ENCODE results near the gene LSM10. TPM values are rescaled to one million over a fixed set of nuclear protein-coding genes. Genes with fewer than 3 reads are reported as not detected.

Gene LSM10
- total and polyA plus RNA-seq, 8 donors, result 5.1 to 261 (median 55.6) TPM

DNA sequence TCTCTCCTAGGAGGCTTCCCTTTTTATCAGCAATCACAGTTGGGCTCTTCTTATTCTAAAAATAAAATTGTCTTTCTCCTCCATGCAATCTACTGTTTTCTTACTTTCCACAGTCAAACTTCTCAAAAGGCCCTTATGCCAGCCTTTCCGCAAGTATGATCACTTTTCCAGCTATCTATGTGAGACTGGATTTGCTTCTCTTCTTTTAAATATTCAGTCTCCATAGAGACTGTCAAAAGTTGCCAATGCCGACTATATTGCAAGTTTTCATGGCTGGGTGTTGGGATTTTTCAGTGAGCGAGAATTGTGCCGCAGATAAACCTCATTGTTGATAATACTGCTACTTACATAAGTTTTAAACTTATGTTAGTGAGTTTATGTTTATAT lies 4.8 kb upstream of the LSM10 start:
- no peak for DNase-seq
- no peaks in the 10 kb centered on the region for H3K9me3 ChIP-seq
- H3K27ac ChIP-seq, result no peak overlapping the region
- no peaks in the 10 kb centered on the region for H3K36me3 ChIP-seq
- intact Hi-C loops (cut with DNase I; ENCODE audit: low total_unique reads), result no loop called here
- H3K4me3 ChIP-seq, result no peak overlapping the region
- peaks cover 0 to 22% (median 6%) of the 10 kb centered on the region in 4 donors for H3K4me1 ChIP-seq
- WGBS, 5 donors, result 84 to 91% (median 88%) methylated on average over 4 of the region's 4 CpGs
- no peaks in the 10 kb centered on the region for H3K27me3 ChIP-seq
- no peak for TF ChIP-seq EP300 (IDR thresholded peaks at IDR 0.05)
- TF ChIP-seq, protein P1, sequence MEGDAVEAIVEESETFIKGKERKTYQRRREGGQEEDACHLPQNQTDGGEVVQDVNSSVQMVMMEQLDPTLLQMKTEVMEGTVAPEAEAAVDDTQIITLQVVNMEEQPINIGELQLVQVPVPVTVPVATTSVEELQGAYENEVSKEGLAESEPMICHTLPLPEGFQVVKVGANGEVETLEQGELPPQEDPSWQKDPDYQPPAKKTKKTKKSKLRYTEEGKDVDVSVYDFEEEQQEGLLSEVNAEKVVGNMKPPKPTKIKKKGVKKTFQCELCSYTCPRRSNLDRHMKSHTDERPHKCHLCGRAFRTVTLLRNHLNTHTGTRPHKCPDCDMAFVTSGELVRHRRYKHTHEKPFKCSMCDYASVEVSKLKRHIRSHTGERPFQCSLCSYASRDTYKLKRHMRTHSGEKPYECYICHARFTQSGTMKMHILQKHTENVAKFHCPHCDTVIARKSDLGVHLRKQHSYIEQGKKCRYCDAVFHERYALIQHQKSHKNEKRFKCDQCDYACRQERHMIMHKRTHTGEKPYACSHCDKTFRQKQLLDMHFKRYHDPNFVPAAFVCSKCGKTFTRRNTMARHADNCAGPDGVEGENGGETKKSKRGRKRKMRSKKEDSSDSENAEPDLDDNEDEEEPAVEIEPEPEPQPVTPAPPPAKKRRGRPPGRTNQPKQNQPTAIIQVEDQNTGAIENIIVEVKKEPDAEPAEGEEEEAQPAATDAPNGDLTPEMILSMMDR (IDR thresholded peaks at IDR 0.05), result no peak
- no peak for TF ChIP-seq POLR2AphosphoS5 (IDR thresholded peaks at IDR 0.05)
- no peak for TF ChIP-seq POLR2A (IDR thresholded peaks at IDR 0.05)

- Histone ChIP-seq H3K9me3 (no peaks in the 10 kb centered on the region), H3K4me3 (peak overlapping the region in 3 of 4 donors; percentile 13 to 35 (median 21)), H3K4me1 (peaks cover 2 to 26% (median 8%) of the 10 kb centered on the region in 4 donors), H3K36me3 (no peaks in the 10 kb centered on the region), H3K27me3 (no peaks in the 10 kb centered on the region), H3K27ac (peak overlapping the region in 4 of 5 donors; percentile 49 to 68 (median 58))
- 91 to 92% (median 91%) methylated on average over 7 to 12 of the region's 12 CpGs for whole genome bisulfite sequencing, 5 donors
- no peak for TF ChIP-seq POLR2A (IDR thresholded peaks at IDR 0.05)
- TF ChIP-seq EP300 (IDR thresholded peaks at IDR 0.05), result no peak
- TF ChIP-seq POLR2AphosphoS5 (IDR thresholded peaks at IDR 0.05), result no peak
- TF ChIP-seq, protein P1 (IDR thresholded peaks at IDR 0.05), result no peak
- intact Hi-C loops (cut with DNase I; ENCODE audit: low total_unique reads), result no loop called here
- no peak for DNase-seq
Measured at GRCh38 chr1:36401602-36402503, 4.1 kb upstream of the LSM10 start.

DNA sequence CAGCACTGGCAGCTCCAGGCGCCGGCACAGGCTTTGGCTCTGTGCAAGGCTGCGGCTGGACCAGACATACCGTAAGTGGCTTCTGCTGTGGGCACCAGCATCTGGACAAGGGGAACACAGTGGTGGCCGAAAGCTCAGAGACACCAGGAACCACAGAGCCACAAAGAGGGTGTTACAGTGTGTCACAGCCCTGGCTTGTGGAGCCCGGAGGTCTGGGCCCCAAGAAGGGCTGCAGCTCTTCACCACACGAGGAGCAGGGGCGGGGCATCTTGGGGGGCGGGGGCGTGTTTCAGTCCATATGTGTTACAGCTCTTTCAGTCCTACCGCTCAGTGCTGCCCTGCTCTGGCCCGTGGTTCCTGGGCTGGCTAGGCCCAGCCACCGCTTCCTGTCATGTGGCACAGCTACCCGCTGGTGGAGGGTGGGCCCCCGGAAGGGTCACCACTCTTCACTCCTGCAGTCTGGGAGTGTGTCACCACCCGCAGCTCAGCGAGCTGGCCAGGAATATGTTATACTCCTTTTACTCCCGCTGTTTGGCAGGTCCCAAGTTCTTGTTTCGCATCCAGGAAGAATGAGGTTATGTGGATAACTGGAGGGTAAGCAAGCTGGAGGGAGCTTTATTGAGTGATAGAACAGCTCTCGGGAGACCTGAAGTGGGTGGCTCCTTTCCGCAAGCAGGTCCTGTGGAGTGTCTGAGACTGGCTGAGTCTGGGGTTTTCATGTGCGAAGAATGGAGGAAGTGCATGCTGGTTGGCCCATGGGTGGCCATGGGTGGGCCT lies 3.3 kb upstream of the LSM10 start:
- Histone ChIP-seq H3K27me3 (no peaks in the 10 kb centered on the region), H3K4me1 (peaks cover 7 to 34% (median 16%) of the 10 kb centered on the region in 4 donors), H3K4me3 (peak overlapping the region in 3 of 4 donors; percentile 13 to 35 (median 21)), H3K27ac (peak overlapping the region; percentile 3 to 68 (median 51)), H3K9me3 (no peaks in the 10 kb centered on the region), H3K36me3 (no peaks in the 10 kb centered on the region)
- intact Hi-C loops (cut with DNase I; ENCODE audit: low total_unique reads), result no loop called here
- TF ChIP-seq, protein P1 (IDR thresholded peaks at IDR 0.05), result no peak
- TF ChIP-seq EP300 (IDR thresholded peaks at IDR 0.05) (no peak), POLR2AphosphoS5 (IDR thresholded peaks at IDR 0.05) (peak in 1 of 3 donors; percentile 23), POLR2A (IDR thresholded peaks at IDR 0.05) (no peak)
- peak; percentile 51 to 55 for DNase-seq
- 71 to 75% (median 74%) methylated on average over 17 to 22 of the region's 22 CpGs for WGBS, 5 donors

GRCh38 chr1:36400514-36400824 lies 2.8 kb upstream of the LSM10 start:
- Histone ChIP-seq H3K9me3 (no peaks in the 10 kb centered on the region), H3K4me3 (peak overlapping the region in 1 of 4 donors; percentile 35), H3K36me3 (no peaks in the 10 kb centered on the region), H3K27ac (peak overlapping the region in 4 of 5 donors; percentile 49 to 68 (median 58)), H3K27me3 (no peaks in the 10 kb centered on the region), H3K4me1 (peaks cover 7 to 38% (median 19%) of the 10 kb centered on the region in 4 donors)
- TF ChIP-seq, protein P1 (IDR thresholded peaks at IDR 0.05), result no peak
- TF ChIP-seq POLR2AphosphoS5 (IDR thresholded peaks at IDR 0.05), result no peak
- TF ChIP-seq POLR2A (IDR thresholded peaks at IDR 0.05), result no peak
- no peak for TF ChIP-seq EP300 (IDR thresholded peaks at IDR 0.05)
- intact Hi-C loops (cut with DNase I; ENCODE audit: low total_unique reads), result no loop called here
- 87 to 95% (median 91%) methylated on average over 8 to 10 of the region's 10 CpGs for WGBS, 5 donors
- no peak for DNase-seq

All from stomach (tissue), 9 donors.